HG03354 (cell line): ENCODE data around the gene CHRND.
"Not testable (repeated sequence)": the region's sequence is repeated elsewhere in the genome, so short reads cannot be mapped to it uniquely, and the experiment has no call there.

Experiments used
- ATAC-seq: cut with Tn5 transposase; IDR thresholded peaks from one replicate; pipeline ENCODE4 v1.9.1; 2021; ENCODE audit warnings: mild to moderate bottlenecking; ENCODE audit not compliant: unreplicated experiment, poor library complexity, severe bottlenecking

CHRND gene

DNA sequence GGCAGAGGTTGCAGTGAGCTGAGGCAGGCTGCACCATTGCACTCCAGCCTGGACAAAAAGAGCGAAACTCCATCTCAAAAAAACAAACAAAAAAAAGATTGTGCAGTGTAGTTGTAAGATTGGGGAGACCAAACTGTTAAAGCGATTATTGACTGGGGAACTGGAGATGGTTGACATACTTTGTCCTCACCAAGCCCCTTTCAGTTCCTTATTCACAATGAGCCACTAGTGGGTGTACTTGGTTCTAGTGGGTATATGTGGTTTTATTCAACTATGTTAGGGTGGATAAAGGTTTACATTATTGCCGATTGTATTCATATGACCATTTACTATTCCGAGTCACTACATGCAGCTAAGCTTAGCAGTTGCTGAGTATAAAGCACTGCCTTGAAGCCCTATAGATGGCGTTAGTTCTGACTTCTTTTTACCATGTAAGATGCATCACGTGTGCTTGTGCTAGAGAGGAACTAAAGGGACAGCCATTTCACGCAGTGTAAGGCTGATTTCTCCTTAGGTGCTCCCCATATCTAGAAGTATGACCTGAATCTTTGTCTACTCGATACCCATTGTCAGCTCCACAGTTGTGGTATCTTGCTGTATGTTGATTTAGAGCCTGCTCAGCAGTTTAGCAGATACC is 36.7 kb downstream of the CHRND start:
- ATAC-seq, result no peak

DNA sequence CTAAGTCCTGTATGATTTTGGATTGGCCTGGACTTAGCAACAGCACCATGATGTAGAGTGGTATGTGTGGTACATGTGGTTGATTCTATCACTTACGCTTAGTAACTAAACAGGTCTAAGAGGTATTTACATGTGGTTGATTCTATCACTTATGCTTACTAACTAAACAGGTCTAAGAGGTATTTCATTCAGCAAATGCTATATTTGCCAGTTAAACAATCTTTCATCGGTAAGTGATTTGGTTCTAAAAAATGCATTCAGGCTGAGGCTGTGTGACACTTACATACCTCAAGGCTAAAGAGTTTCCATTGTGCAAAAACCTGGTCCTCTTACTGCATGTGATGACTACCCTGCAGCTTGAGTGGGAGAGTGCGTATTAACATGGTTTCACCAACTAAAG is 37.6 kb downstream of the CHRND start:
- ATAC-seq, result no peak

DNA sequence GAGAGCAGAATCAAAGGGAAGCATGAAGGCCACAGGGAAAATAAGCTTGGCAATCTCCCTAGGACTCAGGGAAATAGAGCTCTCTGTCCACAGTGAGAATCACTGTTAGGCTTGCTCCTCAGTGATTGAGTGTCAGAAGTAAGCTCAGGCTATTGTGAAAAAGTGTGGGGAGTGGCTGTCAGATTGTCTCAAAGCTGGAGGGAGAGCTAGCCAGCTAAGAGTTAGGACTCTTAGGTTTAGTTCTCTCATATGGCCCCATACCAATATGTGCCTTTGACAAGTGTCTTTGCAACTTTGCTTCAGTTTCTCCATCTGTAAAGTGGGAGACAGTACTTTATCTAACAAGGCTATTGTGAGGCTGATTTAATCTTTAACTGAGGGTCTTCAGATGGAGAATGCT is 41.8 kb downstream of the CHRND start:
- ATAC-seq, result no peak

DNA sequence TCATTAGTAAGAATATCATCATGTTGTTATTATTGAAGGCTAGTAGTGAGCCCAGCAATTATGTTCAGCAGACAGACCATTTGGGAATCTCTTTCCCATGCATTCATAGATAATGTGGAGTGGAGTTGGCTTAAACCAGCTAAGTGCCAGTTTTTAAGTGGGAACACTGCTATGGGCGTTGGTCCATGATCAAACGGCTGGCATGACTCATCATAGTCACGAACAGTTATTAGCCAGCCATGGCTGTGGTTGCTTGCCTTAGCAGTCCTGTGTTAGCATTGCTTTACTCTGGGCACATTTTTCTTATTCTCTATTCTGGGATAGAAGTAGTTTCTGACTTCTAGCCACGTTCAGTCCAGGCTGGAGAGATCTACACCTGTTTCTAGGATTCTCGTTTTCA is 42.2 kb downstream of the CHRND start:
- no peak for ATAC-seq

DNA sequence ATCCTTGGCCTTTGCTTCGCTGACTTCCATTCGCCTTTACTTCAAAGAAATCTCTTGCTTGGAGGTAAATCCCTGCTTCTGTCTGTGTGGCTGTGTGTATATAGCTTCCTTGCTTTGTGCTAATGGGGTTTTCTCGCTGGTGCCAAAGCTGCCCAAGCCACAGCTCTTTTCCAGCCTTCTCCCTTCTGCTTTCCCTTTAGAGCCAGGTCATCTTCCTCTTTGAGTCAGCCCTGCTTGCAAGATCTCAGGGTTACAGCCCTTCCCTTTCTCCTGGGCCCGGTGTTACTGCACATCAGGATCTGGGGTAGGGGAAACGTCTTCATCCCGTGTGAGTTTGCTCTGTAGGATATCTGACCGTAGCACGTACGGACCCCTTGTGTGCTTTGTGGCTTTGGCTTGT is 43.6 kb downstream of the CHRND start:
- ATAC-seq, result no peak

DNA sequence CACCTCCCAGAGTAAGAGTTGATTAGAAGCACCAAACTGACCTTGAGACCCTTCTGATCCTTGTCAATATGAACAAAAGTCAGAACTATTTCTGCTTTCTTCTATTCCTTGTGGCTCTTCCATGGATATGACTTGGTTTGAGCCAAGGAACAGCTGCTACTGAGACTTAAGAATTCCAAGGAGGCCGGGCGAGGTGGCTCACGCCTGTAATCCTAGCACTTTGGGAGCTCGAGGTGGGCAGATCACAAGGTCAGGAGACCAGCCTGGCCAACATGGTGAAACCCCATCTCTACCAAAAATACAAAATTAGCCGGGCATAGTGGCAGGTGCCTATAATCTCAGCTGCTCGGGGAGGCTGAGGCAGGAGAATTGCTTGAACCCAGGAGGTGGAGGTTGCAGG is 44.5 kb downstream of the CHRND start:
- not testable (repeated sequence) for ATAC-seq

DNA sequence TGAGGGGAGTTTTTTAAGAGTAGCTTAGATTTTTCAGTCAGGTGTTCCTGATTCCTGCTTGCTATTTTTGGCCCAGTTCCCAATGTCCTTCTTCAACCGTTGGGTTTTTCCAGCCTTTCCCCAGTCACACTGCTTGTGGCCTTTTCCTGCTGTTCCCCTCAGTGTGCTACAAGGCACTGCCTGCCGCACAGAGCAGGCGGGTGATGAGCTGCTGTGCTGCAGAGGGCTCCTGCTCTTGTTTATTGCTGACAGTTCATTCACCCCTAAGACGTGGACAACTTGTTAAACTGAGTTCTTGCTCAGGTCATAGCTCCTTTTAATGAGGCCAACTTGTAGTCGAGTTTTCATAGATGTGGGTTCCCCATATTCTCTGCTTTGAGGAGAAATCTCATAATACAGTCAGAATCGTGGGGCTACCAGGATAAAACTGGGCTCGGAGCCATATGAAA is 45.1 kb downstream of the CHRND start:
- no peak for ATAC-seq

DNA sequence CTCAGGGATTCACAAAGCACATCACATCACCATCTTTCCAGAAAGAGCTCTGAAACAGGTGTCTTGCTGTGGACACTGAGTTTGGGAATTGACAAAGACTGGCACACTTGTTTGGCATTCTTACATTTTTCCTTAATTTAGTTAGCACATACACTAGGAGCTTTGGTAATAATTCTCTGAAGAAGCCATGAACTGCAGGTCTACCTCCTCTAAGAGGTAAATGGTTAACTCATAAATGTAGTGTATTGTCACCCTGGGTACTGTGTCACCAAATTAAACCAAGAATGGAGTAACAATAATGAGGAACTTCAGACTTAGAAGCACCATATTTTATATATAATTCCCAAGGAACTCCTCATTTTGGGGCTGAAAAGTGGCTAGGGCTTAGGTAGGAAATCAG is 47.1 kb downstream of the CHRND start:
- no peak for ATAC-seq

DNA sequence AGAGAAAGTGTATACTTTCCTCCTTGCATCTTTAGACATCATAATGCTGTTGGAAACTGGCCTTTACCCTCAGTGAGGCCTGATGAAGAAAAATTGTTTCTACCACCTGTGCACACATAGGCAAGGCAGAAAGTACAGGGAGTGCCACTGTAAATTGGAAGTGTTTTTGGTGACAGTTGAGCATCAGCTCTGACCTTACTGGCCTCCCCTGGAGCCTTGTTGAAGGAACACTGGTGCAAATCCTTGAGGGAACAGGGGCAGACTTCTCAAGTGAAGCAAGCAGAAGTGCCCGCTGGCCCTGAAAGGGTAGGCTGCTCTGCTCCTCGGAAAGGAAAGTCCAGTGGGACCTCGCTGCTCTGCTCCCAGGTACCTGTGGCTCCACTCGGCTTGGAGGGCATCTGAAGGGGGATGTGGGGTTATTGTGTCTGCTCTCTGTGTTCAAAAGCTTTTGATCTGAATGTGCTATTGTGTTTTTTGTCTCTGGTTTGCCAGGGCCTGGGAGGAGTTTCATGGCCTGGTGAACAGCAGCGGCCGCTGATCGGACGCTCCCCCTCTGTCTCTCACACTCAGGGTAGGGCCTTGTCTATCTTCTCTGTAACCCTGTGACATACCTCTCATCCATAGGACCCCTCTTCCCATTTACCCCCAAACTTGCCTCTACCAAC is 47.9 kb downstream of the CHRND start:
- no peak for ATAC-seq

DNA sequence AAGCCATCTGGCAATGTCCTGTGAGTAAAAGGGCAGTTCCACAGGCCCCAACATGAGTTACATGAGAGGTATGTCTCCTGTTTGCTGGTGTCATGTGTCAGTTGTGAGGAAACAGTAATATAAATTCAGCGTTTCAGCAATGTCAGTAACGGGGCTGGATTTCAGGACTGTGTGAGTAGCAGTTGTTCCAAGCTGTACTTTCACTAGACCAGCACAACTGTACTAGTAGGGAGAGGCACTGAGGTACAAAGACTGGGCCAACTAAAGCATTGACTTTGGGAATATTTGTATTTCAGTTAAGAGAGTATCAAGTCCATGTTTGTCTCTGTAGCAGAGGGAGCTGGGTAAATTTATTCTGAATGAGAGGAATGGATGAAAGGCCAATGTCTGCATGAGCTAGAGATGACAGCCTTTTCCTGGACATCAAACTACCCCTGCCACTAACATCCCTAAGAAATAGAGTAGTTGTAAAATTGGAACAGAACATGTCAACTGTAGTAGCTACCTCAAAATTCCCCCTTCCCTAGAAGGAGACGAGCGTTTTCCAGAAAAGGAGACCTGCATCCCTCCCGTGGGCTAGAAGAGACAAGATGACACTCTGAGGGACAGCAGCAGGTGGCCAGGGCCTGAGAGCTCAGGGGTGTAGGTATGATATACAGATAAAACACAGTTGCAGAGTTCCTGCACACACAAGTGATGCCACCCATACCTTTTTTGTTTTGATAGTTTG is 48.9 kb downstream of the CHRND start:
- no peak for ATAC-seq

DNA sequence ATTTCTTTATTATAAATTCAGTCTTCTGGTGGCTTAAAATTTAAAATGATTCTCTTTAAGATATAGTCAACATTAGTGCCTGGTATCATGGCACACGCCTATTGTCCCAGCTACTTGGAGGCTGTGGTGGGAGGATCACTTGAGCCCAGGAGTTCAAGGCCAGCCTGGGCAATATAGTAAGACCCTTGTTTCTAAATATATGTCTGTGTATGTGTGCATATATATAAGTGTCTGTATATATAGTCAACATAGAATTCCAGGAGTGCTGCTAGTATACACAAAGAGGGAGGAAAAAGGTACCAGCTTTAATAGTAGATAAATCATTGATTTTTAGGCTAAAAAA is 49.4 kb downstream of the CHRND start:
- no peak for ATAC-seq

DNA sequence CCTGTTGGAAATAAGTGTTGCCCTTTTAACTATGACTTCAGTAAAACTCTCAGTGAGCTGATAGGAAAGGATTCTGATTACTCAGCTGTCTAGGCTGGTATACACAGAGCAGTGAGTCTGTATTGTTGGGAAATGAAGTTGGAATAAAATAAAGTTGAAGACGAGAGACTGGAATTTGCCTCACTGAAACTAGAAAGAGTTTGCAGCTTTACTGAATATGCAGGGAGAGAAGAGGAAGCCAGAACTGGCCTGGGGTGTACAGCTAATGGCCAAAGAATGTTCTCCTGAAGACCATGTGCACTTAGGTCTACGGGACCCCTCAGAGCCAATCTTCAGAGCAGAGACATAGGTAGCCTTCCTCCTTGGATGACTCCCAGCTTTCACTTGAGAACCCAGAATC is 51.0 kb downstream of the CHRND start:
- ATAC-seq, result no peak

DNA sequence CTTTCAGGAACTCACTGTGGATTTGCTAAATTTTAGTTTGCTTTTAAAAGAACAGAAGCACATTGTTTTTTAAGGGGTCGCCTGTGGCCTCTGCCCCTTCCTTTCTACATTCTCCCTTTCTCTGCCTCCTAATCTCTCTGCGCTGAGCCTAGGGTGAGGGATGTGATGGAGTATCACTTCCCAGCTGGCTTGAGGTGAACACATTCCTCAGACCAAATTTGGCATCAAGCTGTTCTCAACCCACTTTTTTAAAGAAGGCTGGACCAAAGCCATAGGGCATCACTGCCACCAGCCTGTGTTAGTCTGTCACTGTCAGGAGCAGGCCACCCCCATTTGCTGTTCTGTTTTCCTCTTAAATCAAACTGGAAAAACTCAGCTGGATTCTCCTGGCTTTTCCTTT is 51.9 kb downstream of the CHRND start:
- no peak for ATAC-seq

DNA sequence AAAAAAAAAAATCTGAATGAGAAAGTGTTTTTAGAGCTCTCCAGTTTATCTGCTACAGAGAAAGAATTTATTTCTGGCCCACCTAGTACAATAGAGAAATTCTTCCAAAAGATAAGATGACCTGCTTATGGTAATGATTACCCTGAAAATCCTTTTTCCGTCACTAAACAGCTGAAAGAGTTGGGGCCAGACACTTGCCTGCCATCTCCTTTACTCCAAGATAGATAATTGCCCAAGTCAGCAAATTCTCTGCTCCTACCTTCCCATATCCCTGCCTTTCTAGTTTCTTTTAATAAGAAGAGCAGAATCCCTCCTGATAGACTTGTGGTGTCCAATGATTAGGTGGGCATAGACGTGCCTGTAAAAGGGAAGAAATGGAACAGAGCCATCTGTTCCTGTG is 52.7 kb downstream of the CHRND start:
- no peak for ATAC-seq

DNA sequence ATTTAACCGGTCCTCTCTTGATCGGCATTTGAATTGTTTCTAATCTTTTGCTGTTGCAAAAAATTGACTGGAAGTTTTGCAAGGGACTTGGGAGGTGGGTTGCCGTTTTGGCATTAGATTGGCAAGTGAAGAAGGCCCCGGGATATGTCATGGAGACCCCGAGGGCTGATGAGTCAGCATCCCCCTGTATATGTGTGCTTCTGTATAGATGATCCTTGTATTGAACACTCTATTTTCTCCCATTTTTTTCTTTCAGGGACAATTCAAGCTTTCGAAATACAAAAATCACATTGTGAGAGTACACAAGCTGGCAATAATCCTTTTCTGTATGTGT is 54.7 kb downstream of the CHRND start:
- no peak for ATAC-seq

DNA sequence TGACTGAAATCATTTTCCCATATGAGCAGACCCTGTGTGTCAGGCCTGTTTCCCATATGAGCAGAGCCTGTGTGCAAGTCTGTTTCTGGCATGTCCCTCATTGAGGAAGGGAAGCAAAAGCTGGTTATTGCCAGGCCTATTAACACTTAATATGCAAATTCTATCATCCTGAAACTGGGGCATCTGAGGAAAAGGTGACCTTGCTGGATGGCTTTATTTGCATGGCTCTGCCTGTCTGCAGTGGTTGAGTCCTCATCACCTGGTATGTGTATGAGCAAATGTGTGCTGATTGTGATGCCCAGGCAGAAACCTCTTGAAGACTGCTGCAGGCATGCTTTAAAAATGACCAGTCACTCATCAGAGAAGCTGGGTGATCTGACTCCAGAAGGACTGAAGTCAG is 55.8 kb downstream of the CHRND start:
- ATAC-seq, result peak; percentile 63

DNA sequence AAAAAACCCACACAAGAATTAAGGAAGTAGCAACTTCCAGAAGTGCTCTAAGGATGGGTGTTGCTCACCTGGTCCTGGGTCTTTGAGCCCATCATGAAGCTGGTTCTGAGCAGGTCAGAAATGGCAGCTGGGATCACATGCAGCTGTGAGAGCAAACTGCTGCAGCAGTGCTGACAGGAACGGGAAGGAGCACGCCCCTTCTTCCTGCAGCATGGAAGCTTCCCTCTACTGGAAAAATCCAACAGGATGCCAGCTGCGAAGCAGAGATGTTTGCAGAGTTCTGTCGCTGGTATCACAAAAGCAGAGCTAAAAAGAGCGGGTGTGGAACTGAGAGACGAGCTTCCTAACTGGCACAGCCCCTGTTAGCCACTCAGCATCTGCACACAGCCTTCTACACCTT is 58.3 kb downstream of the CHRND start:
- no peak for ATAC-seq
